Skeletal muscle tissue (tissue), 4 donors: ENCODE data around the gene PNPO. TPM values are rescaled to one million over a fixed set of nuclear protein-coding genes. Genes with fewer than 3 reads are reported as not detected.
A peak's percentile ranks its signal among the peaks of the same experiment; 100 is the strongest.

Experiments used
- H3K27ac ChIP-seq: one replicate; pipeline ENCODE4 v1.7.0; 2013; ENCODE audit warnings: mild to moderate bottlenecking, low read depth, low read length, inconsistent platforms
- H3K27me3 ChIP-seq, 3 donors: one replicate each; pipeline ENCODE4 v1.7.0; 2013; ENCODE audit warnings: low read length in 3 of 3; ENCODE audit not compliant: control insufficient read depth in 3 of 3, insufficient read depth in 3 of 3
- H3K36me3 ChIP-seq, 3 donors: one replicate each; pipeline ENCODE4 v1.7.0; 2013; ENCODE audit warnings: low read length in 3 of 3; ENCODE audit not compliant: control insufficient read depth in 3 of 3, insufficient read depth in 3 of 3
- H3K4me1 ChIP-seq, 3 donors: one replicate each; pipeline ENCODE4 v1.7.0; 2013; ENCODE audit warnings: low read length in 3 of 3, mild to moderate bottlenecking in 3 of 3; ENCODE audit not compliant: control insufficient read depth in 3 of 3, insufficient read depth in 3 of 3
- H3K4me3 ChIP-seq, 3 donors: one replicate each; pipeline ENCODE4 v1.7.0; 2013; ENCODE audit warnings: low read length in 3 of 3
- H3K9ac ChIP-seq, 3 donors: one replicate each; pipeline ENCODE4 v1.7.0; 2013; ENCODE audit warnings: low read length in 3 of 3, mild to moderate bottlenecking in 3 of 3, moderate library complexity in 2 of 3, low read depth in 1 of 3
- H3K9me3 ChIP-seq, 3 donors: one replicate each; pipeline ENCODE4 v1.7.0; 2013; ENCODE audit warnings: low read length in 3 of 3; ENCODE audit not compliant: control insufficient read depth in 3 of 3
- total RNA-seq: library from RNA; depleted of rRNA; stranded (reverse); fragments of >200 nt; gene quantifications from one replicate; pipeline ENCODE4 v1.2.3, GENCODE V29; 2014
- donor health status: Osteomylitis.

The PNPO gene
- total RNA-seq, 1 donor from 2014 or later, result 12.0 TPM

- Histone ChIP-seq H3K36me3 (peaks cover 0 to 2% (median 0%) of the 10 kb centered on the region in 3 donors), H3K9ac (peak within 1 kb of the TSS in 1 of 3 donors; percentile 8), H3K27me3 (no peaks in the 10 kb centered on the region), H3K9me3 (no peaks in the 10 kb centered on the region), H3K4me1 (peaks cover 0 to 2% (median 0%) of the 10 kb centered on the region in 3 donors), H3K4me3 (no peak within 1 kb of the TSS), H3K27ac (no peak within 1 kb of the TSS)
Measured at GRCh38 chr17:47957591-47958490, 16.5 kb downstream of the PNPO start, which contains the start of gene PRR15L. PRR15L (minus strand) TSS chr17:47957883; CDS start chr17:47953234, 4,649 bp downstream.

GRCh38 chr17:47959825-47960655 lies 18.7 kb downstream of the PNPO start:
- no peaks in the 10 kb centered on the region for H3K9me3 ChIP-seq
- H3K27ac ChIP-seq, result no peak overlapping the region
- H3K4me3 ChIP-seq, result no peak overlapping the region
- no peak overlapping the region for H3K9ac ChIP-seq
- H3K27me3 ChIP-seq, result no peaks in the 10 kb centered on the region
- H3K4me1 ChIP-seq, result peaks cover 0 to 2% (median 0%) of the 10 kb centered on the region in 3 donors
- peaks cover 0 to 2% (median 0%) of the 10 kb centered on the region in 3 donors for H3K36me3 ChIP-seq

GRCh38 chr17:47961406-47961805 lies 20.0 kb downstream of the PNPO start:
- no peaks in the 10 kb centered on the region for H3K4me1 ChIP-seq
- H3K9me3 ChIP-seq, result no peaks in the 10 kb centered on the region
- H3K36me3 ChIP-seq, result peaks cover 0 to 2% (median 0%) of the 10 kb centered on the region in 3 donors
- no peak overlapping the region for H3K9ac ChIP-seq
- H3K27me3 ChIP-seq, result no peaks in the 10 kb centered on the region
- H3K4me3 ChIP-seq, result no peak overlapping the region
- no peak overlapping the region for H3K27ac ChIP-seq

- H3K4me1 ChIP-seq, result no peaks in the 10 kb centered on the region
- no peaks in the 10 kb centered on the region for H3K9me3 ChIP-seq
- H3K27ac ChIP-seq, result no peak overlapping the region
- peaks cover 0 to 2% (median 0%) of the 10 kb centered on the region in 3 donors for H3K36me3 ChIP-seq
- no peak overlapping the region for H3K9ac ChIP-seq
- no peaks in the 10 kb centered on the region for H3K27me3 ChIP-seq
- no peak overlapping the region for H3K4me3 ChIP-seq
Measured at GRCh38 chr17:47962901-47963300, 21.5 kb downstream of the PNPO start.

GRCh38 chr17:47964856-47965255 lies 23.5 kb downstream of the PNPO start:
- no peak overlapping the region for H3K27ac ChIP-seq
- peaks cover 0 to 2% (median 0%) of the 10 kb centered on the region in 3 donors for H3K36me3 ChIP-seq
- H3K9me3 ChIP-seq, result no peaks in the 10 kb centered on the region
- H3K4me3 ChIP-seq, result no peak overlapping the region
- no peak overlapping the region for H3K9ac ChIP-seq
- no peaks in the 10 kb centered on the region for H3K4me1 ChIP-seq
- H3K27me3 ChIP-seq, result no peaks in the 10 kb centered on the region

- no peak overlapping the region for H3K27ac ChIP-seq
- H3K9me3 ChIP-seq, result no peaks in the 10 kb centered on the region
Measured at GRCh38 chr17:47966079-47966519, 24.7 kb downstream of the PNPO start.

GRCh38 chr17:47967607-47968252 lies 26.4 kb downstream of the PNPO start:
- H3K27ac ChIP-seq, result no peak overlapping the region
- H3K27me3 ChIP-seq, result no peaks in the 10 kb centered on the region
- H3K9ac ChIP-seq, result no peak overlapping the region
- no peaks in the 10 kb centered on the region for H3K9me3 ChIP-seq
- H3K4me1 ChIP-seq, result peaks cover 13 to 20% (median 17%) of the 10 kb centered on the region in 3 donors
- no peak overlapping the region for H3K4me3 ChIP-seq
- no peaks in the 10 kb centered on the region for H3K36me3 ChIP-seq

More at GRCh38 chr17:47966079-47966519, 24.7 kb downstream of the PNPO start:
- H3K4me3 ChIP-seq, result no peak overlapping the region
- H3K27me3 ChIP-seq, result no peaks in the 10 kb centered on the region
- peaks cover 6% of the 10 kb centered on the region in 3 donors for H3K4me1 ChIP-seq
- H3K36me3 ChIP-seq, result peaks cover 0 to 2% (median 0%) of the 10 kb centered on the region in 3 donors
- H3K9ac ChIP-seq, result no peak overlapping the region

DNA sequence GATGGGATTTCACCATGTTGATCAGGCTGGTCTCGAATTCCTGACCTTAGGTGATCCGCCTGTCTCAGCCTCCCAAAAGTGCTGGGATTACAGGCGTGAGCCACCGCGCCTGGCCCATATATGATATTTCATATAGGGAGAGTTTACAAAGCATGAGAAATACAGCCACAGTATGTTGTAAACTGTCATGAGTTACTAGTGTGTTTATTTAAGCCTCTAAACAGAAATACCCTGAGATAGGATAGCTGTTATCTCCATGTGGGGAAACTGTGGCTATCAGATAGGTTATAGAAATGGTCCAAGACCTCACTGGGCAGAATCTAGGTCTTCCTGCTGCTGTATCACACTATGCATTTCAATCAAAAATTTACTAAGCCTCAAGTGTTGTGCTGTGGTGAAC lies 27.5 kb downstream of the PNPO start:
- no peaks in the 10 kb centered on the region for H3K9me3 ChIP-seq
- no peak overlapping the region for H3K4me3 ChIP-seq
- H3K36me3 ChIP-seq, result peaks cover under 1 to 7% (median 3%) of the 10 kb centered on the region in 3 donors
- no peak overlapping the region for H3K9ac ChIP-seq
- peaks cover 13 to 20% (median 17%) of the 10 kb centered on the region in 3 donors for H3K4me1 ChIP-seq
- H3K27me3 ChIP-seq, result no peaks in the 10 kb centered on the region
- H3K27ac ChIP-seq, result no peak overlapping the region

DNA sequence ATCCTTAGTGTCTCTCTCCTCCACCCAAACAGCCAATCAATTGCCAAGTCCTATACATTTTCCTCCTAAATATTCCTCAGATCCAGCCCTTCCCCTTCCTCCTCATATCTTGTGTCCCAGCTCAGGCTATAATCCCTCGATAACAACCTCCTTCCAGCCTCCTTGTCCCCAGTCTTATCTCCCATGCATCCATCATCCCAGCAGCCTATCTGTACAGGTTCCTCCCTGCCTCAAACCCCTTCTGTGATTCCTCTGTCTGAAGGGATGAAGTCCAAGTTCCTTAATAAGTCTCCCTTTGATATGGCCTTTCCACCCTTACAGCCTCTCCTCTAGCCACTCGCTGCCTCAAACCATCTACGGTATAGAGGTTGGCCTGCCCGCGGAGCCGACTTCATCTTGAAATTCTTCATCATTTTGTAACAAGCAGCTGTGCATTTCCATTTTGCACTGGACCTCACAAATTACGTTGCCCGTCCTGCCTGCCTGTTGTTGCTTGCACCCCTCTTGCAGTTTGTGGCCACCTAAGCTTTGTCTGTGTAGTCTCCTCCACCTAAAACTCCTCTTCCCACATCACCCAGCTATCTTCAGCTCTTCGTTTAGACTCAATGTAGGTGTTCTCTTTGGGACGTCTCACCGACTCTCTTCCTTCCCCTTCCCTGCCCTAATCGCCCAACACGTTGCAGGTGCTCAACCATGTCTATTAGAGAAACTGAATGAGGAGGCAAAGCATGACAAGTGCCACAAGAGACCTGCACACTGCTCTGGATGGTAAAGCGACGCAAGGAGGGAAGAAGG lies 28.8 kb downstream of the PNPO start:
- peaks cover 11 to 18% (median 13%) of the 10 kb centered on the region in 3 donors for H3K36me3 ChIP-seq
- H3K4me3 ChIP-seq, result peak overlapping the region; percentile 72 to 90 (median 84)
- no peak overlapping the region for H3K27ac ChIP-seq
- H3K9ac ChIP-seq, result peak overlapping the region; percentile 15 to 77 (median 75)
- H3K4me1 ChIP-seq, result peaks cover 13 to 20% (median 17%) of the 10 kb centered on the region in 3 donors
- H3K27me3 ChIP-seq, result no peaks in the 10 kb centered on the region
- no peaks in the 10 kb centered on the region for H3K9me3 ChIP-seq
